Thyroid gland (tissue), 4 donors: ENCODE results near the gene GTF3C5. TPM values are rescaled to one million over a fixed set of nuclear protein-coding genes. Genes with fewer than 3 reads are reported as not detected.
"Not testable (repeated sequence)": the region's sequence is repeated elsewhere in the genome, so short reads cannot be mapped to it uniquely, and the experiment has no call there.

Experiments used
- DNase-seq, 2 donors: peaks; one replicate each; pipeline ENCODE4 v3.0.0-alpha.2; 2019
- H3K27ac ChIP-seq, 3 donors: fragments of 200-600 bp; sonication (generic); 1 replicate in 2 of 3; 2 replicates in 1 of 3; pipeline ENCODE4 v1.5.1; 2016 to 2019; ENCODE audit warnings: mild to moderate bottlenecking in 1 of 3, moderate library complexity in 1 of 3
- H3K27me3 ChIP-seq: fragments of 200-600 bp; sonication (generic); one replicate; pipeline ENCODE4 v1.5.1; 2019
- H3K36me3 ChIP-seq, 2 donors: fragments of 200-600 bp; sonication (generic); one replicate each; pipeline ENCODE4 v1.5.1; 2016 to 2019
- H3K4me1 ChIP-seq, 2 donors: fragments of 200-600 bp; sonication (generic); one replicate each; pipeline ENCODE4 v1.5.1; 2017 to 2019
- H3K4me3 ChIP-seq, 3 donors: fragments of 200-600 bp; sonication (generic); replicated peaks in 1 of 3; 1 replicate in 2 of 3; 2 replicates in 1 of 3; pipeline ENCODE4 v1.5.1; 2016; ENCODE audit warnings: mild to moderate bottlenecking in 1 of 3
- H3K9me3 ChIP-seq: fragments of 200-600 bp; sonication (generic); one replicate; pipeline ENCODE4 v1.5.1; 2017
- POLR2A ChIP-seq, 2 donors: fragments of 450-650 bp; IDR thresholded peaks; one replicate each; pipeline ENCODE4 v1.6.1; 2017; ENCODE audit warnings: antibody characterized with exemption in 2 of 2, mild to moderate bottlenecking in 2 of 2, moderate library complexity in 1 of 2
- WGBS, 2 donors: methylation state at CpG; one replicate each; pipeline ENCODE4 v1.1.5; 2017; 5-methylcytosine and 5-hydroxymethylcytosine counted together
- intact Hi-C: fragments of 100-400 bp; cut with DNase I; formaldehyde crosslinking; loops from one replicate; pipeline ENCODE4 v1.15.1; 2023
- total RNA-seq, 4 donors: library from RNA; depleted of rRNA; stranded (reverse); fragments of >200 nt; gene quantifications; one replicate each; pipeline ENCODE4 v1.2.3, GENCODE V29; 2016
- TF ChIP-seq, protein P1 (sequence below), 6 experiments: fragments of 200-600 bp in 3 of 6; fragments of 450-650 bp in 3 of 6; sonication (generic) in 3 of 6; IDR thresholded peaks; one replicate each; pipeline ENCODE4 v1.5.1; 2016 to 2019; ENCODE audit warnings: antibody characterized with exemption in 6 of 6, mild to moderate bottlenecking in 2 of 6, inconsistent platforms in 1 of 6, moderate library complexity in 1 of 6

Gene GTF3C5
- total RNA-seq, 4 donors from 2014 or later = 49.3 to 69.0 (median 56.8) TPM

DNA sequence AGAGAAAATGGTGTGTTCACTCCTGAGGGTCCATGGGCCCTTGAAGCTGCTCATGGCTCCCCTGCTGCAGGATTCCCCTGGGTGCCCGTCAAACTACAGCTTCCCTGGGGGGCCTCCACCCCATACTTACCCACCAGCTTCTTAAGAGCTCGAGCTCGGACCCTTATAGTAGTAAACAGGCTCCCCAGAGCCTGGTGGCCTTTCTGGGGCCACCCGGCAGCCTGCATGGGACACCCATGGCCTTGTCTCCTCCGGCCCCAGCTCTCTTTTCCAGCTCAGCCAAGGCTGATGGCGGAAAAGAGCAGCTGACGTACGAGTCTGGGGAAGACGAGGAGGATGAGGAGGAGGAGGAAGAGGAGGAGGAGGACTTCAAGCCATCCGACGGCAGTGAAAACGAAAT lies 26.8 kb downstream of the GTF3C5 start:
- Histone ChIP-seq H3K27me3 (no peaks in the 10 kb centered on the region), H3K4me1 (no peaks in the 10 kb centered on the region), H3K36me3 (peaks cover 36 to 39% of the 10 kb centered on the region in 2 donors), H3K9me3 (no peaks in the 10 kb centered on the region), H3K4me3 (no peak overlapping the region), H3K27ac (no peak overlapping the region)
- TF ChIP-seq, protein P1, sequence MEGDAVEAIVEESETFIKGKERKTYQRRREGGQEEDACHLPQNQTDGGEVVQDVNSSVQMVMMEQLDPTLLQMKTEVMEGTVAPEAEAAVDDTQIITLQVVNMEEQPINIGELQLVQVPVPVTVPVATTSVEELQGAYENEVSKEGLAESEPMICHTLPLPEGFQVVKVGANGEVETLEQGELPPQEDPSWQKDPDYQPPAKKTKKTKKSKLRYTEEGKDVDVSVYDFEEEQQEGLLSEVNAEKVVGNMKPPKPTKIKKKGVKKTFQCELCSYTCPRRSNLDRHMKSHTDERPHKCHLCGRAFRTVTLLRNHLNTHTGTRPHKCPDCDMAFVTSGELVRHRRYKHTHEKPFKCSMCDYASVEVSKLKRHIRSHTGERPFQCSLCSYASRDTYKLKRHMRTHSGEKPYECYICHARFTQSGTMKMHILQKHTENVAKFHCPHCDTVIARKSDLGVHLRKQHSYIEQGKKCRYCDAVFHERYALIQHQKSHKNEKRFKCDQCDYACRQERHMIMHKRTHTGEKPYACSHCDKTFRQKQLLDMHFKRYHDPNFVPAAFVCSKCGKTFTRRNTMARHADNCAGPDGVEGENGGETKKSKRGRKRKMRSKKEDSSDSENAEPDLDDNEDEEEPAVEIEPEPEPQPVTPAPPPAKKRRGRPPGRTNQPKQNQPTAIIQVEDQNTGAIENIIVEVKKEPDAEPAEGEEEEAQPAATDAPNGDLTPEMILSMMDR (IDR thresholded peaks at IDR 0.05) = no peak
- no peak for TF ChIP-seq POLR2A (IDR thresholded peaks at IDR 0.05)
- 96% methylated on average over 12 of the region's 12 CpGs for WGBS, 2 donors
- no peak for DNase-seq
- intact Hi-C loops = no loop called here

DNA sequence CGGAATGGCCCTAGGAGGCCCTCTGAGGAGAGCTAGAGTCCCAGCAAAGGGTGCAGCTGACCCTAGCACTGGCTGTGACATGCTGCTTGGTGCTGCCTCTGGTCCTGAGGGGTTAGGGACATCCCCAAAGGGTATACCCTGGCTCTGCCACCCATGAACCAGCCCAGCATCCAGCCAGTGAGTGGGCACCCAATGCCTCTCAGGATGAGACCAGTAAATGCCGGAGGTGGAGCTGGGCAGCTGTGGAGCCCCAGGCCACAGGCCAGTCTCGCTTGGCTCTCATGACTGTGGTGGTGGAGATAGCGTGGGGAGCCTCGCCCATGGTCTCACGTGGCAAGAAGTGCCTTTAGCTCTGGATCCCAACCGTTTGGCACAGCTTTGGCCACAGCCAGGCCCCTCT lies 27.3 kb downstream of the GTF3C5 start:
- Histone ChIP-seq H3K9me3 (no peaks in the 10 kb centered on the region), H3K4me3 (no peak overlapping the region), H3K27ac (no peak overlapping the region), H3K36me3 (peaks cover 36 to 39% of the 10 kb centered on the region in 2 donors), H3K4me1 (no peaks in the 10 kb centered on the region), H3K27me3 (no peaks in the 10 kb centered on the region)
- WGBS, 2 donors = 74 to 91% methylated on average over 7 of the region's 7 CpGs
- no peak for DNase-seq
- TF ChIP-seq, protein P1 (IDR thresholded peaks at IDR 0.05) = no peak
- no peak for TF ChIP-seq POLR2A (IDR thresholded peaks at IDR 0.05)
- intact Hi-C loops = no loop called here

DNA sequence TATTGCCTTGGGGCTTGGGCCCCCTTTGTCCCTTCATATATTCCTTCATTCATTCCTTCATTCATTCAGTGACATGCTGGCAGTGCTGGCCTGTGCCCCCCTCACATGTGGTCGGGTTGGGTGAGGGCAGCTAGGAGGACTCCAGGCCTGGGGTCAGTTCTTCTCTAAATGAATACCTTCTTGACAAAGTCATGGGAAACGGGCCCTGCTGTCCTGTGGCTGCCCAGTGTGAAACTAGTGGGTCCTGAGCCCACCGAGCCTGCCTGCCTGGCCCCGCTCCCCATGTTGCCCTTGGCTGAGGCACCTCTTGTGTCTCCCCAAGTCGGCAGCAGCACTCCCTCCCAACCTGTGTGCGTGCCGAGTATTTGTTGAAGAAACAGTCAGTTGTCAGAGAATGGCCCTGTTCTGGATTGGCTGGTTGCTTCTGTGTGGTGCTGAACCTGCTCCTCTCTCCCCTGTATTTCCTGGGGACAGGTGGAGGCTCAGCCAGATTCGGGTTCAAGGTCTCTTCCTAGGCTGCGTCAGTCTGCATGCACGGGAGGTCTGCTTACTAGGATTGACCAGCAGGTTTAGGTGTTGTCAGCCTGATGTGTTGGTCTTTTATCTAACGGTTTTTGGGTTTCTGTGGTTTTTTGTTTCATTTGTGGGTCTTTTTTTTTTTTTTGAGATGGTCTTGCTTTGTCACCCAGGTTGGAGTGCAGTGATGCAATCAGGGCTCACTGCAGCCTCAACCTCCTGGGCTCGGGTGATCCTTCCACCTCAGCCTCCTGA lies 27.9 kb downstream of the GTF3C5 start:
- H3K36me3 ChIP-seq = peaks cover 30 to 34% of the 10 kb centered on the region in 2 donors
- DNase-seq = no peak
- no peak overlapping the region for H3K27ac ChIP-seq
- intact Hi-C loops = no loop called here
- H3K9me3 ChIP-seq = no peaks in the 10 kb centered on the region
- no peak for TF ChIP-seq POLR2A (IDR thresholded peaks at IDR 0.05)
- TF ChIP-seq, protein P1 (IDR thresholded peaks at IDR 0.05) = no peak
- no peaks in the 10 kb centered on the region for H3K4me1 ChIP-seq
- WGBS, 2 donors = 80 to 83% methylated on average over 12 of the region's 12 CpGs
- no peak overlapping the region for H3K4me3 ChIP-seq
- no peaks in the 10 kb centered on the region for H3K27me3 ChIP-seq

DNA sequence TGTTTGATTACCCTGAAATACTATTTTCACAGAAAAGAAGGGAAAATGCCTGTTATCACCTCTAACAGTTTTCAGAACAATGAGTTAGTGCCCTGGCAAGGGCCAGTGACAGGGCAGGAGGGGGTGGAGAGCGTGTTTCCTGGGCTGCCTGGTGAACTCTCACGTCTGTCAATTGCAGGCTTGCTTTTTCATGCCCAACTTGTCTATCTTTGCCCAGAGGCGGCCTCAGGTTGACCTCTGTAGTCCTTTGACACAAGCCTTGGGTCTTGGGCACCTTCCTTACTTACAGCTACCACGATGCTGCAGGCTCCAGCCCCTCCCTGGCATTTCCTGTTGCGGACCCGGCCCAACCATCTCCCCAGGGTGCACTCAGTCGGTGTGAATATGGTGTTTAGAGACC lies 28.8 kb downstream of the GTF3C5 start:
- WGBS, 2 donors = 66 to 76% methylated on average over 7 of the region's 7 CpGs
- Histone ChIP-seq H3K9me3 (no peaks in the 10 kb centered on the region), H3K4me1 (no peaks in the 10 kb centered on the region), H3K4me3 (no peak overlapping the region), H3K27me3 (no peaks in the 10 kb centered on the region), H3K27ac (no peak overlapping the region), H3K36me3 (peaks cover 23 to 25% of the 10 kb centered on the region in 2 donors)
- DNase-seq = no peak
- intact Hi-C loops = no loop called here
- no peak for TF ChIP-seq POLR2A (IDR thresholded peaks at IDR 0.05)
- TF ChIP-seq, protein P1 (IDR thresholded peaks at IDR 0.05) = no peak

DNA sequence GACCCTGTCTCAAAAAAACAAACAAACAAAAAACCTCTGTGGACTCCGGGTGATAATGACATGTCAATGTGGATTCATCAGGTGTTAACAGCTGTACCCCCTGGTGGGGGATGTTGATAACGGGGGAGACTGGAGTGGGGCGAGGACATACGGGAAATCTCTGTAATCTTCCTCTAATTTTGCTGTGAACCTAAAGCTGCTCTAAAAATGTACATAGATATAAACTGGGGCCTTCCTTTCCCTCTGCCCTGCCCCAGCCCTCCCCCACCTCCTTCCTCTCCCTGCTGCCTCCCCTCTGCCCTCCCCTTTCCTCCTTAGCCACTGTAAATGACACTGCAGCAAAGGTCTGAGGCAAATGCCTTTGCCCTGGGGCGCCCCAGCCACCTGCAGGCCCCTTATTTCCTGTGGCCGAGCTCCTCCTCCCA lies 29.6 kb downstream of the GTF3C5 start:
- H3K27me3 ChIP-seq = no peaks in the 10 kb centered on the region
- no peaks in the 10 kb centered on the region for H3K9me3 ChIP-seq
- no peak overlapping the region for H3K4me3 ChIP-seq
- TF ChIP-seq, protein P1 (IDR thresholded peaks at IDR 0.05) = no peak
- no peak for TF ChIP-seq POLR2A (IDR thresholded peaks at IDR 0.05)
- intact Hi-C loops = no loop called here
- 69 to 71% methylated on average over 6 of the region's 6 CpGs for WGBS, 2 donors
- DNase-seq = no peak
- H3K36me3 ChIP-seq = peaks cover 15 to 17% of the 10 kb centered on the region in 2 donors
- H3K4me1 ChIP-seq = no peaks in the 10 kb centered on the region
- no peak overlapping the region for H3K27ac ChIP-seq

DNA sequence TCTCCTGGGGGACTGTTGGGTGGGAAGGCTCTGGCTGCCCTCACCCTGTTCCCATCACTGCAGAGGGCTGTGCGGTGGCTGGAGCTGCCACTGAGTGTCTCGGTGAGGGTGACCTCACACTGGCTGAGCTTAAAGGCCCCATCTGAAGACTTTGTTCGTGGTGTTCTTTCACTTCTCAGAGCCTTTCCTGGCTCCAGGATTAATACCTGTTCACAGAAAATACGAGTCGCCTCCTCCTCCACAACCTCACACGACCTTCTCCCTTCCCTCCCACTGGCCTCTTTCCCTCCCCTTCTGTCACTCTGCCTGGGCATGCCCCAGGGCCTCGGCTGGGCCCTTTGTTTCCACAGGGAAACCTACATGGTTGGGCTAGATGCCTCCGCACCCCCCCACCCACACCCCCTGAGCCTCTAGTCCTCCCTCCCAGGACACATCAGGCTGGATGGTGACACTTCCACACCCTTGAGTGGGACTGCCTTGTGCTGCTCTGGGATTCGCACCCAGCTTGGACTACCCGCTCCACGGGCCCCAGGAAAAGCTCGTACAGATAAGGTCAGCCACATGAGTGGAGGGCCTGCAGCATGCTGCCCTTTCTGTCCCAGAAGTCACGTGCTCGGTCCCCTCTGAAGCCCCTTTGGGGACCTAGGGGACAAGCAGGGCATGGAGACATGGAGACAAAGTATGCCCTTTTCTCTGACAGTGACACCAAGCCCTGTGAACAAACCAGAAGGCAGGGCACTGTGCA lies 30.4 kb downstream of the GTF3C5 start:
- DNase-seq, H3K4me1 ChIP-seq, H3K27me3 ChIP-seq, H3K27ac ChIP-seq, intact Hi-C loops, H3K9me3 ChIP-seq, H3K4me3 ChIP-seq: not testable (repeated sequence)
- 73 to 76% methylated on average over 10 to 11 of the region's 14 CpGs for WGBS, 2 donors
- H3K36me3 ChIP-seq = peaks cover 8 to 10% of the 10 kb centered on the region in 2 donors

DNA sequence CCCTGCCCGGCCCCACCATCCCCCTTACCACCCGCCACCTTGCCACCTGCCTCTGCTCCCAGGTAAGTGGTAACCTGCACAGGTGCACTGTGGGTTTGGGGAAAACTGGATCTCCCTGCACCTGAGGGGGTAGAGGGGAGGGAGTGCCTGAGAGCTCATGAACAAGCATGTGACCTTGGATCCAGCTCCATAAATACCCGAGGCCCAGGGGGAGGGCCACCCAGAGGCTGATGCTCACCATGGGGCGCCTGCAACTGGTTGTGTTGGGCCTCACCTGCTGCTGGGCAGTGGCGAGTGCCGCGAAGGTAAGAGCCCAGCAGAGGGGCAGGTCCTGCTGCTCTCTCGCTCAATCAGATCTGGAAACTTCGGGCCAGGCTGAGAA lies 31.0 kb downstream of the GTF3C5 start, which contains the start of gene CEL:
Gene CEL (plus strand): TSS at position 218 of the 382 bp plus-strand sequence. CDS start 22 bp downstream, at position 240.
- H3K27me3 ChIP-seq, H3K27ac ChIP-seq, H3K9me3 ChIP-seq, H3K4me3 ChIP-seq, H3K4me1 ChIP-seq, DNase-seq, intact Hi-C loops, H3K36me3 ChIP-seq: not testable (repeated sequence)
- WGBS, 2 donors = no CpG with 5 or more reads among the region's 9 CpGs
